MG63 (cell line): ENCODE measurements around the gene FAM47E. TPM values are rescaled to one million over a fixed set of nuclear protein-coding genes. Genes with fewer than 3 reads are reported as not detected.

Experiments
- DNase-seq: peaks from one replicate; pipeline ENCODE4 v3.0.0-alpha.2; 2020
- H3K27me3 ChIP-seq: fragments of 250-450 bp; sonication (Bioruptor Pico); 2 replicates; pipeline ENCODE4 v1.5.1; 2020; ENCODE audit warnings: mild to moderate bottlenecking, moderate library complexity
- H3K36me3 ChIP-seq: fragments of 250-450 bp; sonication (Bioruptor Pico); 2 replicates; pipeline ENCODE4 v1.5.1; 2020; ENCODE audit warnings: mild to moderate bottlenecking, moderate library complexity
- H3K4me3 ChIP-seq: fragments of 250-450 bp; sonication (Bioruptor Pico); 2 replicates; pipeline ENCODE4 v1.5.1; 2020; ENCODE audit warnings: mild to moderate bottlenecking, moderate library complexity
- H3K9me3 ChIP-seq: fragments of 250-450 bp; sonication (Bioruptor Pico); 2 replicates; pipeline ENCODE4 v1.5.1; 2020; ENCODE audit warnings: mild to moderate bottlenecking, moderate library complexity
- total RNA-seq: library from RNA; depleted of rRNA; stranded (reverse); fragments of >200 nt; shearing (Covaris generic); gene quantifications from 2 replicates; pipeline ENCODE4 v1.2.3, GENCODE V29; 2014; ENCODE audit warnings: low replicate concordance

The FAM47E gene
- total RNA-seq, 1 experiment from 2014 or later: 0.16 TPM

DNA sequence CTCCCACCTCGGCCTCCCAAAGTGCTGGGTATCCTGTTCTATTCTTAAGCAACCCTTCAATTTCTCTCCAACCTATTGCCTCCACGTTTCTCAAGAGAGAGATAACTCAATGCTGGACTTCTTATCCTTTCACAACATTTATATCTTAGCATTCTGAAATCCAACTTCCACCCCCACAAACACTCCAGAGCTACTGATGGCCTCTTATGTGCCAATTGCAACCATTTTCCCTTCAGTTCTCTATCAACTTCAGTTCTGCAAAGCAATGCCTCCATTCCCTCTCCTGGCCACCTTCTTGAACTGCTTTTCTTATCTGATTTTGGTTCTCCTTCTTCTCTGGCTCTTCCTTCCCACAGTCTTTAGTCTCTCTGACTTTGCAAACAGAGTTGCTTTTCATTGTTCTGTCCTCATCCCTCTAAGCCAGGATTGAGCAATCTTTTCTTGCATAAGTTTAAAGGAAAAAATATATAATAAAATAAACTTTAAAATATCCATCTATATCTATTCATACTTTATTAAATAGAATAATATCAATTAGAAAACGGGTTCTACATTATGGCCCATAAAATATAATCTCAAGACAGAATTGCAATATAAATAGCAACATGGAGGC is 51.4 kb downstream of the FAM47E start:
- Histone ChIP-seq H3K9me3 (0 out of 2 replicates have a peak, but pooled peaks cover 3% of the 10 kb centered on the region), H3K36me3 (no peaks in the 10 kb centered on the region), H3K4me3 (no peak overlapping the region), H3K27me3 (no peaks in the 10 kb centered on the region)
- DNase-seq: no peak

GRCh38 chr4:76305033-76305687 is 53.6 kb downstream of the FAM47E start:
- Histone ChIP-seq H3K27me3 (no peaks in the 10 kb centered on the region), H3K9me3 (no peaks in the 10 kb centered on the region), H3K36me3 (no peaks in the 10 kb centered on the region; the same call in 1 of the 2 replicates), H3K4me3 (peak overlapping the region; percentile 74)
- no peak for DNase-seq

- peak; percentile 82 for DNase-seq
- H3K36me3 ChIP-seq: no peaks in the 10 kb centered on the region; the same call in 1 of the 2 replicates
- peak within 1 kb of the TSS; percentile 74 for H3K4me3 ChIP-seq
- no peaks in the 10 kb centered on the region for H3K9me3 ChIP-seq
- no peaks in the 10 kb centered on the region for H3K27me3 ChIP-seq
Observed at GRCh38 chr4:76305971-76306881, 54.7 kb downstream of the FAM47E start, which contains the start of gene STBD1. TSS of gene STBD1 (plus strand) at chr4:76306733. CDS start at chr4:76306770, 37 bp downstream.

GRCh38 chr4:76306882-76307659 is 55.5 kb downstream of the FAM47E start:
- Histone ChIP-seq H3K27me3 (no peaks in the 10 kb centered on the region), H3K4me3 (peak overlapping the region; percentile 74), H3K36me3 (no peaks in the 10 kb centered on the region; the same call in 1 of the 2 replicates), H3K9me3 (no peaks in the 10 kb centered on the region)
- DNase-seq: peak; percentile 60

GRCh38 chr4:76307660-76308014 is 56.1 kb downstream of the FAM47E start:
- H3K4me3 ChIP-seq: peak overlapping the region; percentile 74
- H3K36me3 ChIP-seq: no peaks in the 10 kb centered on the region; the same call in 1 of the 2 replicates
- DNase-seq: no peak
- no peaks in the 10 kb centered on the region for H3K27me3 ChIP-seq
- H3K9me3 ChIP-seq: no peaks in the 10 kb centered on the region

GRCh38 chr4:76308548-76308947 is 57.0 kb downstream of the FAM47E start:
- H3K27me3 ChIP-seq: no peaks in the 10 kb centered on the region
- H3K36me3 ChIP-seq: no peaks in the 10 kb centered on the region; the same call in 1 of the 2 replicates
- no peak overlapping the region for H3K4me3 ChIP-seq
- no peaks in the 10 kb centered on the region for H3K9me3 ChIP-seq
- DNase-seq: no peak

- DNase-seq: no peak
- Histone ChIP-seq H3K9me3 (no peaks in the 10 kb centered on the region), H3K27me3 (no peaks in the 10 kb centered on the region), H3K4me3 (no peak overlapping the region), H3K36me3 (no peaks in the 10 kb centered on the region; the same call in 1 of the 2 replicates)
Observed at GRCh38 chr4:76309939-76310550, 58.5 kb downstream of the FAM47E start.

DNA sequence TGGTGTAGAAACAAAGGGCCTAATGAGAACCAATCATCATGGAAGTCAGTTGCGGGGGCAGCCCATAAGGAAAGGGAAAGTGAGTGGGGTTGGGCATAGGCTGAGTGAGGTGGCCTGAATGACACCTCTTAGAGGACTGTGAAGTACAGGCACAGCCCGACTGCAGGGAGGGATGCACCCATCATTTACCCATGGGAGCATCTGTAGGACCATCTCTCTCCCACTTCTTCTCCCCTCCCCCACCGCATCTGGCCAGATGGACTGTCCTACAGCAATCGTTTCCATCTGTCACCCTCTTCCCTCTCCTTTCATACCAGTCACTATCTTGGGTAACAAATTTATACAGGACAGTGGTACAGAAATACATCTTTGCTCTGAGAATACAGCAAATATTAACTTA is 59.2 kb downstream of the FAM47E start:
- H3K9me3 ChIP-seq: no peaks in the 10 kb centered on the region

GRCh38 chr4:76311896-76312331 is 60.4 kb downstream of the FAM47E start:
- Histone ChIP-seq H3K36me3 (no peaks in the 10 kb centered on the region; the same call in 1 of the 2 replicates), H3K4me3 (no peak overlapping the region), H3K27me3 (no peaks in the 10 kb centered on the region), H3K9me3 (no peaks in the 10 kb centered on the region)
- DNase-seq: no peak

More for the DNA sequence above, 59.2 kb downstream of the FAM47E start:
- H3K27me3 ChIP-seq: no peaks in the 10 kb centered on the region
- H3K36me3 ChIP-seq: no peaks in the 10 kb centered on the region; the same call in 1 of the 2 replicates
- no peak for DNase-seq
- no peak overlapping the region for H3K4me3 ChIP-seq

GRCh38 chr4:76312457-76312856 is 60.9 kb downstream of the FAM47E start:
- H3K4me3 ChIP-seq: no peak overlapping the region
- no peaks in the 10 kb centered on the region; the same call in 1 of the 2 replicates for H3K36me3 ChIP-seq
- peaks cover 3% of the 10 kb centered on the region; the same call in 1 of the 2 replicates for H3K9me3 ChIP-seq
- DNase-seq: no peak
- no peaks in the 10 kb centered on the region for H3K27me3 ChIP-seq

GRCh38 chr4:76313547-76313946 is 62.0 kb downstream of the FAM47E start:
- no peak for DNase-seq
- H3K27me3 ChIP-seq: no peaks in the 10 kb centered on the region
- no peaks in the 10 kb centered on the region; the same call in 1 of the 2 replicates for H3K36me3 ChIP-seq
- no peak overlapping the region for H3K4me3 ChIP-seq
- H3K9me3 ChIP-seq: peaks cover 5% of the 10 kb centered on the region; the same call in 1 of the 2 replicates

DNA sequence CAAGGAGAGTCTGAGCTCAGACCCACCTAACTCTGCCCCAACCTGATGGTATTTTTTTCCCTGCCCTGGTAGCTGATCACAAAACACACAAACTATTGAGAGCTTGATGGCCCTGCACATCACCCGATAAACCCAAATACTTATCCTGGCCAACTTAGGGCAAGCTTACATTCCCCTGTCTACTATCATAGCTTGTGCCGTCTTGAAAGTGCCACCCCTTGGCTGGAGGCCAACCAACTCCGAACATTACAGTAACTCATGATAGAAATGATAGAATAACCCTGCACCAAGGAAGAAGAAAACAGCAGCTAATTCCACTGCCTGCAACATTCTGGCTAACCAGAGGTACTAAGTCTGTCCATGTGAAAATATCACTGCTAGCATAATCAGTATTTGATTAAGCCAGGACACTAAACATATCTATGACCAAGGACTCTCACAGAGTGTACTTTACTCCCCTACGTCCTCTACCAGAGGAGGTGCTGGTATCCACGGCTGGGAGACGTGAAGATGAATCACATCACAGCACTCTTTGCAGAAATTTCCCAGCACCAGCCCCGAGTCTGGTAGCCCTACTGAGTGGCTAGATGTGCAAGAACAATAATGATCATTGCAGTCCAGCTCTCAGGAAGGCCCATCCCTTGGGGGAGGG is 63.9 kb downstream of the FAM47E start:
- H3K27me3 ChIP-seq: no peaks in the 10 kb centered on the region
- no peaks in the 10 kb centered on the region for H3K36me3 ChIP-seq
- H3K4me3 ChIP-seq: no peak overlapping the region
- DNase-seq: no peak
- peaks cover 5% of the 10 kb centered on the region; the same call in 1 of the 2 replicates for H3K9me3 ChIP-seq

- H3K9me3 ChIP-seq: peaks cover 5% of the 10 kb centered on the region; the same call in 1 of the 2 replicates
- H3K27me3 ChIP-seq: no peaks in the 10 kb centered on the region
- H3K36me3 ChIP-seq: no peaks in the 10 kb centered on the region
Observed at GRCh38 chr4:76316131-76316530, 64.6 kb downstream of the FAM47E start.

DNA sequence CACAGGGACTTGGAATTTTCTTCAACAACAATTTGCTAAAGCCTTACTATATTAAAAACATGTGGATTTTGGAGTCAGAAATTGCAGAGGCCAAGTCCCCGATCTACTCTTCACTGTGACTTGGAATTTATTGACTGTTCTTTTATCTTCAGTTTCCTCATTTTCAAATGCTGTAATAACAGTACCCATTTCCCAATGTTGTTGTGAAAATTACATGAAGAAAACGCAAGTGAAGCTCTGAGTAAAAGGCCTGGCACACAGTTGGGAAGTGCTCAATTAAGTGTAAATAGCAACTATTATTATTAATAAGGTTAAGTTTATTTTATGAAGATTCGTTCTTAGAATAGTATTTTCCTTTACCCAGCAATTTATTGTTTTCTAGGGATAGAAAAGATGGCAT is 70.7 kb downstream of the FAM47E start:
- Histone ChIP-seq H3K36me3 (no peaks in the 10 kb centered on the region), H3K9me3 (peaks cover 14% of the 10 kb centered on the region), H3K27me3 (no peaks in the 10 kb centered on the region), H3K4me3 (no peak overlapping the region)
- no peak for DNase-seq

More at GRCh38 chr4:76316131-76316530, 64.6 kb downstream of the FAM47E start:
- DNase-seq: no peak
- no peak overlapping the region for H3K4me3 ChIP-seq

GRCh38 chr4:76325072-76325471 is 73.6 kb downstream of the FAM47E start:
- H3K36me3 ChIP-seq: no peaks in the 10 kb centered on the region
- peaks cover 10% of the 10 kb centered on the region for H3K9me3 ChIP-seq
- no peaks in the 10 kb centered on the region for H3K27me3 ChIP-seq
- H3K4me3 ChIP-seq: no peak overlapping the region
- no peak for DNase-seq
